Liver (tissue), 9 donors: ENCODE results near the gene TBCD. TPM values are rescaled to one million over a fixed set of nuclear protein-coding genes. Genes with fewer than 3 reads are reported as not detected.

ENCODE experiments used
- DNase-seq: peaks from one replicate; pipeline ENCODE4 v3.0.0-alpha.2; 2017; ENCODE audit warnings: low spot score
- H3K27ac ChIP-seq, 2 donors: one replicate each; pipeline ENCODE4 v1.7.0; 2013; ENCODE audit warnings: inconsistent platforms in 2 of 2, low read length in 2 of 2, control low read depth in 1 of 2, low read depth in 1 of 2, mild to moderate bottlenecking in 1 of 2
- H3K27me3 ChIP-seq, 4 donors: one replicate each; pipeline versions ENCODE4 v1.6.1 to v1.7.0; 2013; ENCODE audit warnings: low read length in 3 of 4, inconsistent platforms in 1 of 4, mild to moderate bottlenecking in 1 of 4, moderate library complexity in 1 of 4; ENCODE audit not compliant: control insufficient read depth in 4 of 4, insufficient read depth in 4 of 4
- H3K36me3 ChIP-seq, 4 donors: one replicate each; pipeline versions ENCODE4 v1.6.1 to v1.7.0; 2013; ENCODE audit warnings: low read length in 3 of 4, mild to moderate bottlenecking in 3 of 4, low read depth in 1 of 4, moderate library complexity in 1 of 4; ENCODE audit not compliant: control insufficient read depth in 4 of 4, insufficient read depth in 3 of 4
- H3K4me1 ChIP-seq, 4 donors: one replicate each; pipeline versions ENCODE4 v1.6.1 to v1.7.0; 2013; ENCODE audit warnings: low read length in 3 of 4, mild to moderate bottlenecking in 3 of 4, moderate library complexity in 1 of 4; ENCODE audit not compliant: control insufficient read depth in 4 of 4, insufficient read depth in 4 of 4
- H3K4me3 ChIP-seq, 3 donors: one replicate each; pipeline versions ENCODE4 v1.6.1 to v1.7.0; 2013; ENCODE audit warnings: low read length in 3 of 3, control low read depth in 1 of 3, low read depth in 1 of 3, mild to moderate bottlenecking in 1 of 3
- H3K9ac ChIP-seq, 2 donors: one replicate each; pipeline ENCODE4 v1.7.0; 2013; ENCODE audit warnings: low read length in 2 of 2, mild to moderate bottlenecking in 2 of 2, moderate library complexity in 2 of 2, control low read depth in 1 of 2, low read depth in 1 of 2
- H3K9me3 ChIP-seq, 4 donors: one replicate each; pipeline versions ENCODE4 v1.6.1 to v1.7.0; 2013; ENCODE audit warnings: low read length in 3 of 4; ENCODE audit not compliant: control insufficient read depth in 4 of 4
- EGR1 ChIP-seq, 2 donors: IDR thresholded peaks; 2 replicates each; pipeline ENCODE4 v1.6.1; 2016 to 2018; ENCODE audit warnings: antibody characterized with exemption in 2 of 2, low read depth in 2 of 2
- FOXA1 ChIP-seq: IDR thresholded peaks from 2 replicates; pipeline ENCODE4 v1.6.1; 2016; ENCODE audit warnings: antibody characterized with exemption
- FOXA2 ChIP-seq: IDR thresholded peaks from 2 replicates; pipeline ENCODE4 v1.6.1; 2016; ENCODE audit warnings: antibody characterized with exemption
- GABPA ChIP-seq, 2 donors: IDR thresholded peaks in 1 of 2; conservative IDR thresholded peaks in 1 of 2; 2 replicates each; pipeline ENCODE4 v1.6.1; 2016; ENCODE audit warnings: antibody characterized with exemption in 2 of 2, mild to moderate bottlenecking in 1 of 2, moderate library complexity in 1 of 2
- HNF4A ChIP-seq, 2 donors: conservative IDR thresholded peaks; 2 replicates each; pipeline ENCODE4 v1.6.1; 2016; ENCODE audit warnings: antibody characterized with exemption in 2 of 2, mild to moderate bottlenecking in 2 of 2
- JUND ChIP-seq, 2 donors: IDR thresholded peaks; 2 replicates each; pipeline ENCODE4 v1.6.1; 2016; ENCODE audit warnings: antibody characterized with exemption in 2 of 2
- NR2F2 ChIP-seq: IDR thresholded peaks from 2 replicates; pipeline ENCODE4 v1.6.1; 2016; ENCODE audit warnings: antibody characterized with exemption
- RAD21 ChIP-seq, 2 donors: IDR thresholded peaks; 2 replicates each; pipeline ENCODE4 v1.6.1; 2016; ENCODE audit warnings: antibody characterized with exemption in 2 of 2, mild to moderate bottlenecking in 2 of 2
- RXRA ChIP-seq, 2 donors: IDR thresholded peaks; 2 replicates each; pipeline ENCODE4 v1.6.1; 2017 to 2018; ENCODE audit warnings: antibody characterized with exemption in 2 of 2, mild to moderate bottlenecking in 1 of 2
- SP1 ChIP-seq: IDR thresholded peaks from 2 replicates; pipeline ENCODE4 v1.6.1; 2018; ENCODE audit warnings: antibody characterized with exemption, mild to moderate bottlenecking
- YY1 ChIP-seq: IDR thresholded peaks from 2 replicates; pipeline ENCODE4 v1.6.1; 2016; ENCODE audit warnings: antibody characterized with exemption, mild to moderate bottlenecking
- whole genome bisulfite sequencing: extraction: QIAGEN DNeasy Blood & Tissue Kit; methylation state at CpG from one replicate; pipeline ENCODE4 v1.1.7; 2013; 5-methylcytosine and 5-hydroxymethylcytosine counted together
- polyA plus RNA-seq, 2 donors: library from polyadenylated mRNA; stranded (reverse) in 1 of 2; unstranded in 1 of 2; fragments of 200-250 nt in 1 of 2; fragments of >200 nt in 1 of 2; fragmentation: Nextera tagmentation in 1 of 2; extraction: Ambion mirVana in 1 of 2; gene quantifications; one replicate each; pipeline versions ENCODE4 v1.2.1 to v1.2.3, GENCODE V29; 2013 to 2015
- total RNA-seq, 2 donors: library from RNA; depleted of rRNA; stranded (reverse); fragments of >200 nt; gene quantifications; one replicate each; pipeline ENCODE4 v1.2.3, GENCODE V29; 2014
- TF ChIP-seq, protein P1 (sequence below): IDR thresholded peaks from 2 replicates; pipeline ENCODE4 v1.6.1; 2016; ENCODE audit warnings: antibody characterized with exemption
- TF ChIP-seq, protein P2 (sequence below): IDR thresholded peaks from 2 replicates; pipeline ENCODE4 v1.6.1; 2016; ENCODE audit warnings: antibody characterized with exemption, mild to moderate bottlenecking
- TF ChIP-seq, protein P3 (sequence below): IDR thresholded peaks from 2 replicates; pipeline ENCODE4 v1.6.1; 2016; ENCODE audit warnings: antibody characterized with exemption
- TF ChIP-seq, protein P4 (sequence below): fragments of 150-350 bp; IDR thresholded peaks from 2 replicates; pipeline ENCODE4 v1.5.1; 2017; ENCODE audit warnings: improper control_type of control experiment, low read depth, low read length; ENCODE audit not compliant: missing input control
- TF ChIP-seq, protein P5 (sequence below): IDR thresholded peaks from 2 replicates; pipeline ENCODE4 v1.6.1; 2016; ENCODE audit warnings: antibody characterized with exemption
- donor health status: healthy.
- donor health status: healthy.
- donor health status: healthy.
- donor health status: healthy.
- donor health status: healthy.

The TBCD gene
- total and polyA plus RNA-seq, 4 donors = 29.8 to 42.2 (median 33.0) TPM

DNA sequence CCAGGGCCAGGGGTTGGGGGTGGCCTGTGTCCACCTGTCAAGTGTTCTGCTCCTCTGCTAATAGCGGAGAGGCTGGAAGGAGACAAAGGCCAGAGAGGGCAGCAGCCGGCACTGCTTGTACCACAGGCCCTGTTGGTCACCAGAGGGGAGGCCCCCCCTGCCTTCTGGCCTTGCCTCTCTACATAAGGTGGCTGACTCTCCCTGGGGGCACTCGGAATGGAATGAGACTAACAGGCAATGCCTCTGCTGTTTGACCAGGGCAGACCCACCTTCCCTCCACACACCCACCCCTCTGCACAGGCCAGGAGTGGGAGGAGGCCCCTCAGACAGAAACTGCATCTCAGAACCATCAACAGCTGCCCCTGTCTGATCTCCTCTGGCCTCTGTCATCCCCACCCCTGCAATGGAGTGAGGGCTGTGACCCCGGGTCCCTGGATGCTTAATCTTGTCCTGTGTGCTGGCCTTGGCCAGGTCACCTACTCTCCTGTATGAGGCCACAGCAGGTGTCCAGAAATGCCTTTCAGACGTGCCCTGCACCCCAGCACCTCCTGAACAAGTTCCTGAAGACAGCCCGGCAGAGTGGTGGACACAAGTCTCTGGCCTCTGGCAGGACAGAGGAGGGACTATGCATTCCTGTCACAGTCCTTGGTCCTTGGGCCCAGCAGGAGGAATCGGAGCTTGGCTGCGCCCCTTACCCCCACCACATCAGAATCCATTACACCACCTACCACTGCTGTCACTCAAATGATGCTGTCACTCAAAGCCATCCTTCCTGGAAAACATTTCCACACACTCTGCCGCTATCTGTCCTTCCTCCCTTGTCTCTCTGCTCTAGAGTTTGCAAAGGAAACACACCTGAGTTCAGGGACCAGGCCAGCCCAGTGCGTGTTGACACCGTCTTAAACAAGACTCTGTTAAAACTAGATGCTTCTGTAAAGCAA, 195.5 kb downstream of the TBCD start:
- Histone ChIP-seq H3K4me1 (no peaks in the 10 kb centered on the region), H3K9me3 (peaks cover 0 to 14% (median 2%) of the 10 kb centered on the region in 4 donors), H3K27me3 (no peaks in the 10 kb centered on the region), H3K4me3 (no peak overlapping the region), H3K27ac (no peak overlapping the region), H3K36me3 (peaks cover 3 to 21% (median 15%) of the 10 kb centered on the region in 4 donors), H3K9ac (no peak overlapping the region)
- TF ChIP-seq GABPA (IDR thresholded peaks at IDR 0.05 in 1 of 2, conservative IDR thresholded peaks at IDR 0.05 in 1 of 2) (no peak), EGR1 (IDR thresholded peaks at IDR 0.05; ENCODE audit: low read depth in 2 of 2) (no peak), SP1 (no peak), FOXA1 (no peak), RXRA (IDR thresholded peaks at IDR 0.05) (no peak), JUND (IDR thresholded peaks at IDR 0.05) (no peak), RAD21 (IDR thresholded peaks at IDR 0.05) (no peak), HNF4A (conservative IDR thresholded peaks at IDR 0.05) (no peak), FOXA2 (no peak), YY1 (no peak), NR2F2 (no peak)
- TF ChIP-seq, protein P1, sequence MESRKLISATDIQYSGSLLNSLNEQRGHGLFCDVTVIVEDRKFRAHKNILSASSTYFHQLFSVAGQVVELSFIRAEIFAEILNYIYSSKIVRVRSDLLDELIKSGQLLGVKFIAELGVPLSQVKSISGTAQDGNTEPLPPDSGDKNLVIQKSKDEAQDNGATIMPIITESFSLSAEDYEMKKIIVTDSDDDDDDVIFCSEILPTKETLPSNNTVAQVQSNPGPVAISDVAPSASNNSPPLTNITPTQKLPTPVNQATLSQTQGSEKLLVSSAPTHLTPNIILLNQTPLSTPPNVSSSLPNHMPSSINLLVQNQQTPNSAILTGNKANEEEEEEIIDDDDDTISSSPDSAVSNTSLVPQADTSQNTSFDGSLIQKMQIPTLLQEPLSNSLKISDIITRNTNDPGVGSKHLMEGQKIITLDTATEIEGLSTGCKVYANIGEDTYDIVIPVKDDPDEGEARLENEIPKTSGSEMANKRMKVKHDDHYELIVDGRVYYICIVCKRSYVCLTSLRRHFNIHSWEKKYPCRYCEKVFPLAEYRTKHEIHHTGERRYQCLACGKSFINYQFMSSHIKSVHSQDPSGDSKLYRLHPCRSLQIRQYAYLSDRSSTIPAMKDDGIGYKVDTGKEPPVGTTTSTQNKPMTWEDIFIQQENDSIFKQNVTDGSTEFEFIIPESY = no peak
- TF ChIP-seq, protein P2, sequence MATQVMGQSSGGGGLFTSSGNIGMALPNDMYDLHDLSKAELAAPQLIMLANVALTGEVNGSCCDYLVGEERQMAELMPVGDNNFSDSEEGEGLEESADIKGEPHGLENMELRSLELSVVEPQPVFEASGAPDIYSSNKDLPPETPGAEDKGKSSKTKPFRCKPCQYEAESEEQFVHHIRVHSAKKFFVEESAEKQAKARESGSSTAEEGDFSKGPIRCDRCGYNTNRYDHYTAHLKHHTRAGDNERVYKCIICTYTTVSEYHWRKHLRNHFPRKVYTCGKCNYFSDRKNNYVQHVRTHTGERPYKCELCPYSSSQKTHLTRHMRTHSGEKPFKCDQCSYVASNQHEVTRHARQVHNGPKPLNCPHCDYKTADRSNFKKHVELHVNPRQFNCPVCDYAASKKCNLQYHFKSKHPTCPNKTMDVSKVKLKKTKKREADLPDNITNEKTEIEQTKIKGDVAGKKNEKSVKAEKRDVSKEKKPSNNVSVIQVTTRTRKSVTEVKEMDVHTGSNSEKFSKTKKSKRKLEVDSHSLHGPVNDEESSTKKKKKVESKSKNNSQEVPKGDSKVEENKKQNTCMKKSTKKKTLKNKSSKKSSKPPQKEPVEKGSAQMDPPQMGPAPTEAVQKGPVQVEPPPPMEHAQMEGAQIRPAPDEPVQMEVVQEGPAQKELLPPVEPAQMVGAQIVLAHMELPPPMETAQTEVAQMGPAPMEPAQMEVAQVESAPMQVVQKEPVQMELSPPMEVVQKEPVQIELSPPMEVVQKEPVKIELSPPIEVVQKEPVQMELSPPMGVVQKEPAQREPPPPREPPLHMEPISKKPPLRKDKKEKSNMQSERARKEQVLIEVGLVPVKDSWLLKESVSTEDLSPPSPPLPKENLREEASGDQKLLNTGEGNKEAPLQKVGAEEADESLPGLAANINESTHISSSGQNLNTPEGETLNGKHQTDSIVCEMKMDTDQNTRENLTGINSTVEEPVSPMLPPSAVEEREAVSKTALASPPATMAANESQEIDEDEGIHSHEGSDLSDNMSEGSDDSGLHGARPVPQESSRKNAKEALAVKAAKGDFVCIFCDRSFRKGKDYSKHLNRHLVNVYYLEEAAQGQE = no peak
- TF ChIP-seq, protein P3, sequence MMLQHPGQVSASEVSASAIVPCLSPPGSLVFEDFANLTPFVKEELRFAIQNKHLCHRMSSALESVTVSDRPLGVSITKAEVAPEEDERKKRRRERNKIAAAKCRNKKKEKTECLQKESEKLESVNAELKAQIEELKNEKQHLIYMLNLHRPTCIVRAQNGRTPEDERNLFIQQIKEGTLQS = no peak
- TF ChIP-seq, protein P4, sequence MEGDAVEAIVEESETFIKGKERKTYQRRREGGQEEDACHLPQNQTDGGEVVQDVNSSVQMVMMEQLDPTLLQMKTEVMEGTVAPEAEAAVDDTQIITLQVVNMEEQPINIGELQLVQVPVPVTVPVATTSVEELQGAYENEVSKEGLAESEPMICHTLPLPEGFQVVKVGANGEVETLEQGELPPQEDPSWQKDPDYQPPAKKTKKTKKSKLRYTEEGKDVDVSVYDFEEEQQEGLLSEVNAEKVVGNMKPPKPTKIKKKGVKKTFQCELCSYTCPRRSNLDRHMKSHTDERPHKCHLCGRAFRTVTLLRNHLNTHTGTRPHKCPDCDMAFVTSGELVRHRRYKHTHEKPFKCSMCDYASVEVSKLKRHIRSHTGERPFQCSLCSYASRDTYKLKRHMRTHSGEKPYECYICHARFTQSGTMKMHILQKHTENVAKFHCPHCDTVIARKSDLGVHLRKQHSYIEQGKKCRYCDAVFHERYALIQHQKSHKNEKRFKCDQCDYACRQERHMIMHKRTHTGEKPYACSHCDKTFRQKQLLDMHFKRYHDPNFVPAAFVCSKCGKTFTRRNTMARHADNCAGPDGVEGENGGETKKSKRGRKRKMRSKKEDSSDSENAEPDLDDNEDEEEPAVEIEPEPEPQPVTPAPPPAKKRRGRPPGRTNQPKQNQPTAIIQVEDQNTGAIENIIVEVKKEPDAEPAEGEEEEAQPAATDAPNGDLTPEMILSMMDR = no peak
- TF ChIP-seq, protein P5, sequence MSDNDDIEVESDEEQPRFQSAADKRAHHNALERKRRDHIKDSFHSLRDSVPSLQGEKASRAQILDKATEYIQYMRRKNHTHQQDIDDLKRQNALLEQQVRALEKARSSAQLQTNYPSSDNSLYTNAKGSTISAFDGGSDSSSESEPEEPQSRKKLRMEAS = no peak
- WGBS = 97% methylated on average over 11 of the region's 11 CpGs
- DNase-seq = no peak
